ENCODE measurements around the gene RUVBL1.

- no peak for TF ChIP-seq CTCF (conservative IDR thresholded peaks at IDR 0.05; ENCODE audit: low read depth, low read length)
- TF ChIP-seq EZH2 (IDR thresholded peaks at IDR 0.05; ENCODE audit: borderline replicate concordance, low read depth, low read length, poor library complexity, severe bottlenecking) = no peak
These were observed 29.8 kb upstream of the RUVBL1 start, which contains the start of gene EEFSEC for GRCh38 chr3:128153156-128154041.
